Activated CD4-positive, alpha-beta T cell treated with anti-CD3 and anti-CD28 coated beads, Interleukin-2, amount 10 ng/mL, durations not matched to agents 24 days and 14 days (primary cell): ENCODE data around the gene LRRC75B. TPM values are rescaled to one million over a fixed set of nuclear protein-coding genes. Genes with fewer than 3 reads are reported as not detected.
"Not testable (repeated sequence)": the region's sequence is repeated elsewhere in the genome, so short reads cannot be mapped to it uniquely, and the experiment has no call there.

Source experiments
- DNase-seq: peaks from one replicate; pipeline ENCODE4 v3.0.0; 2022
- H3K27ac Mint-ChIP-seq: one replicate; pipeline ENCODE4 v1.8.0; 2022; ENCODE audit warnings: mild to moderate bottlenecking, mixed read lengths
- H3K27me3 Mint-ChIP-seq: one replicate; pipeline ENCODE4 v1.8.0; 2022; ENCODE audit warnings: mixed read lengths
- H3K36me3 Mint-ChIP-seq: one replicate; pipeline ENCODE4 v1.8.0; 2022; ENCODE audit warnings: low read depth, mild to moderate bottlenecking, mixed read lengths
- H3K4me1 Mint-ChIP-seq: one replicate; pipeline ENCODE4 v1.8.0; 2021; ENCODE audit warnings: mixed read lengths
- H3K4me3 Mint-ChIP-seq: one replicate; pipeline ENCODE4 v1.8.0; 2022; ENCODE audit warnings: mild to moderate bottlenecking, moderate library complexity, mixed read lengths
- H3K9me3 Mint-ChIP-seq: one replicate; pipeline ENCODE4 v1.8.0; 2021; ENCODE audit warnings: mixed read lengths
- intact Hi-C: fragments of 100-400 bp; cut with micrococcal nuclease; formaldehyde crosslinking; loops from one replicate; pipeline ENCODE4 v1.15.1; 2023
- total RNA-seq: library from RNA; stranded (reverse); gene quantifications from 2 replicates; pipeline ENCODE4 v1.2.3, GENCODE V29; 2022

Gene LRRC75B
- total RNA-seq, 1 donor from 2014 or later = 3.2 TPM

DNA sequence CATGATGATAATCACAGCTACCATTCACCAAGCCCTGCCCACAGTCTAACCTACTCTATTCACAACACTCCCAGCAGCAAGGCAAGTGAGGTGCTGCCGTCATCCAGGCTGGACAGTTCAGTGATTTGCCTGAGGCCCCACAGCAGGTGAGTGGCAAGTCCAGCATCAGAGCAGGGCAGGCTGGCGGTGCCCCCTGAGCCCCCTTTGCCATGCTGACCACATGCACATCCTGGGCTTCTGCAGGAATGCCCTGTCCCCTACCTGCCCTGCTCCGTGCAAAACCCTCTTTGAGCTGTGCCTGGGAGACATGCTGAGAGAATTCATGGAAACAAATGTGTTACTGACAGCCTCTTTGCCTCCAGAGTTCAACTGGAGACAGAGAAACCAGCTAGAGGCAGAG is 17.0 kb upstream of the LRRC75B start:
- intact Hi-C loops, H3K27ac Mint-ChIP-seq, DNase-seq, H3K36me3 Mint-ChIP-seq, H3K9me3 Mint-ChIP-seq, H3K27me3 Mint-ChIP-seq, H3K4me3 Mint-ChIP-seq: not testable (repeated sequence)
- H3K4me1 Mint-ChIP-seq = peaks cover 16% of the 10 kb centered on the region

DNA sequence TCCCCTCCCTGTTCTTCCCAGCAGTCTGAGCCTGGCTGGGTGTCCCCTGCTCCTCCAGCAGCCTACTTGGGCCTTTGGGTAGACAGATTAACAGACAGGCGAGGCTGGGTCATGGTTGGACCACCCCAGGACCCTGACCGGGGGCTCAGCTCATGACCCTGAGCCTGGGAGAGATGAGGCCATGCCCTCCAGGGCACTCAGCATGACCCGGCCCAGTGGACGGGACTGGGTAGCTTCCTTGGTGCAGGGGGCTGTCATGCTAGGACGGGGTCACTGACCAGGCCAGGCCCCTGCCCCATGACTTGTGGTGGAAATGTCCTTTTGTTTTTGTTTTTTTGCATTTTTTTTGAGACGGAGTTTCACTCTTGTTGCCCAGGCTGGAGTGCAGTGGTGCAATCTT is 15.5 kb upstream of the LRRC75B start:
- peak overlapping the region; percentile 100 for H3K27ac Mint-ChIP-seq
- DNase-seq, H3K9me3 Mint-ChIP-seq: not testable (repeated sequence)

GRCh38 chr22:24607429-24607983 is 14.6 kb upstream of the LRRC75B start:
- DNase-seq = peak; percentile 87
- Mint-ChIP-seq H3K4me3 (peak overlapping the region; percentile 96), H3K27ac (peak overlapping the region; percentile 100), H3K4me1 (peaks cover 30% of the 10 kb centered on the region)
- H3K36me3 Mint-ChIP-seq, H3K9me3 Mint-ChIP-seq, intact Hi-C loops, H3K27me3 Mint-ChIP-seq: not testable (repeated sequence)

More for the DNA sequence above, 15.5 kb upstream of the LRRC75B start:
- H3K27me3 Mint-ChIP-seq, intact Hi-C loops, H3K36me3 Mint-ChIP-seq: not testable (repeated sequence)
- H3K4me3 Mint-ChIP-seq = peak overlapping the region; percentile 96
- peaks cover 26% of the 10 kb centered on the region for H3K4me1 Mint-ChIP-seq

GRCh38 chr22:24606340-24606739 is 13.5 kb upstream of the LRRC75B start:
- Mint-ChIP-seq H3K27ac (peak overlapping the region; percentile 84), H3K4me1 (peaks cover 38% of the 10 kb centered on the region)
- H3K36me3 Mint-ChIP-seq, H3K27me3 Mint-ChIP-seq, H3K9me3 Mint-ChIP-seq, DNase-seq, intact Hi-C loops, H3K4me3 Mint-ChIP-seq: not testable (repeated sequence)

DNA sequence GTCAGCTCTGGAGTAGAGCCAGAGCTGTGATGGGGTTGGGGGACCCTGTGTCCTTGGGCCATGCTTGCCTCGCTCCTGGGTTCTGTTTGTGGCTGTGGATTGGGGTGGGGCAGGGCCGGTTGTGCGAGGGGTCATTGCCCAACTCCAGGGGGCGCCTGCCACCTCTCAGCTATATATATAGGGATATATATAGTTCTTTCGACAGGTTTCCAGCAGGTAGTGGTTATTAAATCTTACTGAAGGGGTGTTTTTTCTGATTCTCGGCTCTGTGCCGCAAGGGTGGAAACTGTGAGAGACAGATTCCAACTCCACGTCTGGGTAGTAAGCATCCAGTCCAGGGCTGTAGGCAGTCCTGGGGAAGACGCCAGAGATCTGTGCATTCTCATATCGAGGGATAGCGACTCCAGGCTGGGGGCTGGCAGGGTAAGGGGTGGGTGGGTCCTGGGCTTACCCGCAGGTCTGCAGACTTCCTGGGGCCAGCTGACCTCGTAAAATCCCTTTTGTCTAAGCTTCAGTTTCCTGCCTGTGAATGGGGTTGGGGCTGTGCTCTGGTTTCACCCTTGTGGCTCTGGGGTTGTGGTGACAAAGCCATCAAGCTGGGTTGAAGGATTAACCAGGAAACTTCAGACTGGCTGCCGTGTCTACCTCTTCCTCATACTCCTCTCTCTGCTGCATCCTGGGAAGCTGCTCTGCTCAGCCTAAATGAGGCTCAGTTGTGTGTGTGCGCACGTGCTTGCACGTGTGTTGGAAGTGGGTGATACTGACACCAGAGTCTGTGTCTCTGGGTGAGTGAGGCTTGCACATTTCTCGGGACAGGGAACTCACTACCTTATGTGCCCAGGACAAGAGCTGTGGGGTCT is 11.1 kb upstream of the LRRC75B start:
- peak; percentile 74 for DNase-seq
- H3K9me3 Mint-ChIP-seq, H3K27me3 Mint-ChIP-seq, H3K36me3 Mint-ChIP-seq, intact Hi-C loops: not testable (repeated sequence)
- Mint-ChIP-seq H3K27ac (peak overlapping the region; percentile 81), H3K4me1 (peaks cover 45% of the 10 kb centered on the region), H3K4me3 (peak overlapping the region; percentile 74)

DNA sequence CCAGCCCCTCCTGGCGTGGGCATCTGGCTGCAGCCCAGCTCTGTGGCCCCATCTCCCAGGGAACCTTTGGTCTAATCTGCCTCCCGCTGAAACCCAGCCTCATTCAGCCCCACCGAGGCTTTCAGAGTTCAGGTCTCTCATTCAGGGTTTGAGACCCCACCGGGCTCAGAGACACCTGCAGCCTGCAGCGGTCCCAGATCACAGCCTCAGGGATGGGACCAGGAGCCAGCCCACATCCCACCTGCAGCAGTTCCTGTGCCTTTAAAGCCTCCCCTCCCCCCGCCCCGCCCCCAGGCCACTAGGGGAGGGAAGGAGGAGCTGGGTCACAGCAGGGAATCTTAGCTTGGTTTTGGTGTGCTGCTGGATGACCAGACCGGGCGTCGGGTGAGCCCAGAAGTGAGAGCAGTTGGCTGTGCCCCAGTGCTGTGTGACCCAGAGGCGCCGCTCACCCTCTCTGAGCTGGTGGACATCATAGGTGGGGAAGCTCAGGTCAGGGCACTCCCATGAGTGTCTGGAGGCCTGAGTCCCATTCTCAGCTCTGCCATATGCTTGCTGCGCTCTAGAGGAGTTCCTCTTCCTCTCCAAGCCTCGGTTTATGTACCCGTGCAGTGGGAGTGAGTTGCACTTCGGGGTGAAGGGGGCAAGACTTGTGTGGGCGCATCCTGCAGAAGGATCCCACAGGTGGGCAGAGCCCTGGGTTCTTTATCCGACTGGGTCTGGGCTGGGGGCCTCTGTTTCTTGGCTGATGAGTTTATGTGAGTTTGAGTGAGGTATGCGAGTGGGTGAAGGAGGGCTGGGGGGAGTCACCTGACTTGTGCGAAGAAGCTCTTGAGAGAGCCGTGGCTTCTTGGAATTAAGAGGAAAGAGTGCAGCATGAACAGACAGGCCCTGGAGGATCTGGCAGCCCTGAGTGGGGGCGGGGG is 10.2 kb upstream of the LRRC75B start, which contains the start of gene GGT1:
GGT1 (plus strand) TSS at position 347 of the 923 bp plus-strand sequence. CDS start 7,889 bp downstream, outside the sequence.
- H3K36me3 Mint-ChIP-seq, H3K9me3 Mint-ChIP-seq, intact Hi-C loops, H3K27me3 Mint-ChIP-seq: not testable (repeated sequence)
- peak; percentile 56 for DNase-seq
- Mint-ChIP-seq H3K4me3 (peak within 1 kb of the TSS; percentile 74), H3K4me1 (peaks cover 39% of the 10 kb centered on the region), H3K27ac (peak within 1 kb of the TSS; percentile 81)

DNA sequence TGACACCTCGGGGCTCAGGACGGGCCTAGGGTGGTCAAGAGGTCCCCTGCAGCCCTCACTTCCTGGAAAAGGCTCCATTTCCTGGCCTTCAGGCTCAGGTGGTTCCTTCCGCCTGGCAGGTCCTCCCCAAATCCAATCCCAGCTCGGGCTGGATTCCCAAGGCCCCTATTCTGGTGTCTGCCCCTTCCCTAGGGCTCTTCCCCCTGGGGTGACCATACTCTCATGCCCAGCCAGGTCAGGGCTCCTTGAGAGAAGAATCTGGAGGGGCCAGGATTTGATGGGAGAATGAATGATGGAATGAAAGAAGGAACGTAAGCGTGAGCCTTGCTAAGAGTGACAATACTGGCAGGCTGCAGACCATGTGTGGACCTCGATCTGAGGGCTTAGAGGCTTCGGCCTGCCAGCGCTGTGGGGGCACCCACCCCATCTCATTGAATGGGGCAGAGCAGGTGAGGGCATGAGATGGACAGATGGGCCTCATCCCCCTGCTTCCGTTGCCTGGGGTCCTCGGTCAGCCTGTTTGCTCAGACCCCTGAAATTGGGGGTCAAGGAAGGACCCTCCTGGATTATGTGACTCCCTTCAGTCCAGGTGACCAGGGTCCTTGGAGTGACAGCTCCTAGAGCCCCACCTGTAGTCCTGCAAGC is 9.4 kb upstream of the LRRC75B start:
- peaks cover 38% of the 10 kb centered on the region for H3K4me1 Mint-ChIP-seq
- H3K27ac Mint-ChIP-seq = peak overlapping the region; percentile 15
- intact Hi-C loops, DNase-seq, H3K9me3 Mint-ChIP-seq, H3K36me3 Mint-ChIP-seq, H3K27me3 Mint-ChIP-seq, H3K4me3 Mint-ChIP-seq: not testable (repeated sequence)

GRCh38 chr22:24601217-24602104 is 8.6 kb upstream of the LRRC75B start:
- Mint-ChIP-seq H3K9me3 (no peaks in the 10 kb centered on the region), H3K36me3 (peaks cover 2% of the 10 kb centered on the region), H3K4me3 (no peak overlapping the region), H3K27ac (no peak overlapping the region), H3K4me1 (peaks cover 37% of the 10 kb centered on the region), H3K27me3 (no peaks in the 10 kb centered on the region)
- DNase-seq = peak; percentile 70
- intact Hi-C loops = no loop called here

GRCh38 chr22:24599958-24600715 is 7.3 kb upstream of the LRRC75B start:
- H3K27me3 Mint-ChIP-seq, H3K27ac Mint-ChIP-seq, H3K4me3 Mint-ChIP-seq, DNase-seq, intact Hi-C loops, H3K36me3 Mint-ChIP-seq, H3K9me3 Mint-ChIP-seq: not testable (repeated sequence)
- H3K4me1 Mint-ChIP-seq = peaks cover 34% of the 10 kb centered on the region

- Mint-ChIP-seq H3K9me3 (no peaks in the 10 kb centered on the region), H3K27me3 (no peaks in the 10 kb centered on the region), H3K4me3 (no peak overlapping the region), H3K4me1 (peaks cover 34% of the 10 kb centered on the region), H3K27ac (peak overlapping the region; percentile 32), H3K36me3 (peaks cover 2% of the 10 kb centered on the region)
- intact Hi-C loops = no loop called here
- DNase-seq = no peak
Measured at GRCh38 chr22:24599514-24599913, 6.6 kb upstream of the LRRC75B start.

GRCh38 chr22:24597076-24597475 is 4.2 kb upstream of the LRRC75B start:
- H3K4me3 Mint-ChIP-seq, H3K27me3 Mint-ChIP-seq, intact Hi-C loops, H3K27ac Mint-ChIP-seq, DNase-seq, H3K9me3 Mint-ChIP-seq, H3K36me3 Mint-ChIP-seq: not testable (repeated sequence)
- H3K4me1 Mint-ChIP-seq = peaks cover 23% of the 10 kb centered on the region

- Mint-ChIP-seq H3K27ac (no peak overlapping the region), H3K4me1 (peaks cover 14% of the 10 kb centered on the region), H3K9me3 (no peaks in the 10 kb centered on the region), H3K27me3 (peaks cover 4% of the 10 kb centered on the region), H3K36me3 (peaks cover 2% of the 10 kb centered on the region), H3K4me3 (no peak overlapping the region)
- intact Hi-C loops = no loop called here
- no peak for DNase-seq
Measured at GRCh38 chr22:24595863-24596262, 3.0 kb upstream of the LRRC75B start.
